ENCODE results near the gene DNAAF9.

The DNAAF9 gene

DNA sequence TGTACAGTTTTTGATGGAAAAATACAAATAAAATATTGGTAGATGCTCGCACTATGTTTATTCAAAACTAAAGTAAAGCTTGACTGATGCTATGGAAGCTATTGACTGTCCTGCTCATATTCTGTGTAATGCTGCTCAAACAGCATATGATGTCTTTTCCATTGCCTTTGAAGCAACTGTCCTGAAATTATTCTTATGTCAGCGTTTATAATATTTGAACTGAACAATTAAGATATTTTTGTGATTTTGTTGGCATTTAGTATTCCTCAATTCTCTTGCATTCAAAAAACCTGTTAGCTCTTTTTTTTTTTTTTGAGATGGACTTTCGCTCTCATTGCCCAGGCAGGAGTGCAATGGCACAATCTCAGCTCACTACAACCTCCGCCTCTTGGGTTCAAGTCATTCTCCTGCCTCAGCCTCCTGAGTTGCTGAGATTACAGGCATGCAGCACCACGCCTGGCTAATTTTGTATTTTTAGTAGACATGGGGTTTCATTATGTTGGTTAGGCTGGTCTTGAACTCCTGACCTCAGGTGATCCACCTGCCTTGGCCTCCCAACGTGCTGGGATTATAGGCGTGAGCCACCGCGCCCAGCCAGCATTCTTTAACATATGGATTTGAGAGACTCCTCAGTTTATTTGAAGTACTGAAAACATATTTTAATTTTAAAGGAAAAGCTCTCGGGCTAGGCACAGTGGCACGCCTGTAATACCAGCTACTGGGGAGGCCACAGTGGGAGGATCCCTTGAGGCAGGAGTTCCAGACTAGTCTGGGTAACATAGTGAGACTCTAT, 5.3 kb upstream of the DNAAF9 start:
- no peak for DNase-seq (ENCODE audit: low read depth in 2 of 2)

DNA sequence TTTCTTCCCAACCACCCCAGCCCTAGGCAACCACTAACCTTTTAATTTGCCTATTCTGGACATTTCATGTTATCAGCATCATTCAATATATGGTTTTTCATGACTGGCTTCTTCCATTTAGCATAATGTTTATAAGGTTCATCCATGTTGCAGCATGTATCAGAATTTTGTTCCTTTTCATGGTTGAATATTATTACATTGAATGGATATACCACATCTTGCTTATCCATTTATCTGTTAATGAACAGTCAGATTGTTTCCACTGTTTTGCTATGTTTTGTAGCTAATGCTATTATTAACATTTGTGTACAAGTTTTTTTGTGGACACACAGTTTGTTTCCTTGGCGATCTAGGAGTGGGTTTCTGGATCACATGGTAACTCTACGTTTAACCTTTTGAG, 3.0 kb upstream of the DNAAF9 start:
- DNase-seq (ENCODE audit: low read depth in 2 of 2): no peak

DNA sequence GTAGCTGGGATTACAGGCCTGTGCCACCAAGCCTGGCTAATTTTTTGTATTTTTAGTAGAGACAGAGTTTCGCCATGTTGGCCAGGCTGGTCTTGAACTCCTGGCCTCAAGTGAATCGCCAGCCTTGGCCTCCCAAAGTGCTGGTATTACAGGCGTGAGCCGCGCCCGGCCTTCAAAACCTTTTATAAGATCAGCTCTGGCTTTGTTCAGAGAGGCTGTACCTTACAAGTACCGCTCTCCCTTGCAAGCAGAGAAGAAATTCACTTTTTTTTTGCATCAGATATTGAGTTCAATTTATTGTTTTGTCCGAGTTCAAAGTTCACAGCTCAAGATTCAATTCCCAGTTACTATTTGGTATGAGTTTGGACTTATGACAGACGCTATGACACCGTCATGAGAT, 1.9 kb upstream of the DNAAF9 start:
- DNase-seq (ENCODE audit: low read depth in 2 of 2): no peak

DNA sequence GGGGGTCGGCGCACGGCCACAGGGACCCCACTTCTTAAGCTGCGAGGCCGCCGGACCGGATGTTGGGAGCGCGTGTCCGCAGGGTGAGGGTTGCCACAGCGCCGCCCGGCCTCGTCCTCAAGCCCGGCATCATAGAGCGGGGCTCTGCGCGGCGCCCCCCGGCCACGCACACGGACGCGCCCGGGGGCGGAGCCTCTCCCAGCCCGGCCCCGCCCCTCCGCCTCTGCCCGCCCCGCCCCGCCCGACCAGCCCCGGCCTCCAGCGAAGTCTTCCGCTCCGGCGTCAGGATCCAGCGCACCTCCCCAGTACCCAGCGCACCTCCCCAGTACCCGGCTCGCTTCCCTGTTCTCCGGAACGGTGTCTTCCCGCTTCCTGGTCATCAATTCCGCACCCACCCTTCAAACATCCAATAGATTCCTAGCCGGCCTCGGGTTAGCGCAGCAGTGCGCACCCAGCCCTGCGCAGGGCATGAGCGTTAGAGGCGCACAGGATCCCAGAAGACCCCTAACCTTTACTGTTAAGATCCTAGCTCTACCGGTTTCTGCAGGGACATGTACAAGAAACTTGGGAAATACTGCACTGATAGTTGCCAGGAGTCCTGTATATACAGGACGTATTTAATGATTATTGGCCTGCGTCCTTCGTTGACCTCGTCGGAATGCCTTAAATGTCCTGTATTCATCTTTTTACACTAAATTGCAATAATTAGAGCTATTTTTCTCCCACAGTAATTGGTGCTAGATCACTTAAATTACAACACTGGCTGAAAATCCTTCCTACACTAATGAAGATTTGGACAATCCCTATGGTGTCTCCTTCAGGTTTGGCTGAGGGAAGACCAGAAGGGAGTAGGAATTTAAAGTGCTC, 535 bp upstream of the DNAAF9 start:
- peak in 1 of 2 donors; percentile 43 for DNase-seq (ENCODE audit: low read depth in 2 of 2)

DNA sequence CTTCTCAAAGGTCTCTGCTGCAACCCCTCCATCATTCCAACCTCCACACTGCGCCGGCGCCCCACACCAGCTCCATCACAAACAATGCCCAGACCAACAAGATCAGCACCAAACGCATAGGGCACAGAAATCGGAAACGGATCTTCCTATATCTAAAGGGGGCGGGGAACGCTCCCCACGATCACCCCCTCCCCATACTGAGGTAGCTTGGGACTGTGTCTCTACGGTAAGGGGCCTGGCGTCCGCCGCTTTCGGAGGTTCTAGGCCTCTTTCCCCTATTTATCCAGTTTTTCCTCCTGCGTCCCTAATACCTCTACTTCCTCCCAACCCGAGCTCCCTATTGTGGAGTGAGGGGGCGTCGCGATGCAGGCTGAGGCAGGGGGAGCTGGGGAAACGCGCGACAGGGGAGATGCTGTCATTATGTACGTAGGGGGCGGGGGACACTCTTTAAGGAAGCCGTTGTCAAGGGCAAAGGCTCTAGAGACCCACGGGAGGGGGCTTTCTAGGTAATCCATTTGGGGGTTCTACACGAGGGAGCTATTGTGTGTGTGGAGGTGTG, 909 bp downstream of the DNAAF9 start:
- DNase-seq (ENCODE audit: low read depth in 2 of 2): no peak

DNA sequence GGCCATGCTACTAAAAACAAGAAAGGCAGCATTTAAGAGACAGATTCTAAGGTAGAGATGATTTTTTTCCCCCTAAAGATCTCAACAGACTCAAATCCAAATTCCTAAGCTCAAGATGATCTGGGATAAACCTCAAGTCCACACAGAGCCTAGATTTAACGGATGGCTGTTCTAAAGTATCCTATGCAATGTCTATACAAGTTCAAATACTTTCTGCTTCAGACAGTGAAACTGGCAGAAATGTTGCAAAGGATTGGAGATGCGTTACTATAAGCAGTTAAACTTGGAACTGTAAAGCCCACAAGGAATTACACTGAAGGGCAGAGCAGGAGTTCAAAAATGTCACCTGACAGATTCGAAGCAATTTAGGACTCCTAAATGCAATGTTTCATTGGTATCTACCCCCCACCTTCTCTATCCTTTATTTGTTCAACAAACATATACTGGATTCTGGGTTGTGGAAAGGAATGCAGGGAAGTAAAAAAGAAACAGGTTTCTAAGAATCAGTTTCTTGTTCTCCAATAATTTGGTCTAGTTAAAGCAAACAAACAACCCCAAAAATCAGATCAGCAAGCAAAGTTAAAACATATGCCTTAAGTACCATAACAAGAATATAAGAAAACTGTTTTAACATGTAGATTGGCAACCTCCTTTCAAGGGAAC, 1.6 kb downstream of the DNAAF9 start:
- DNase-seq (ENCODE audit: low read depth in 2 of 2): no peak

DNA sequence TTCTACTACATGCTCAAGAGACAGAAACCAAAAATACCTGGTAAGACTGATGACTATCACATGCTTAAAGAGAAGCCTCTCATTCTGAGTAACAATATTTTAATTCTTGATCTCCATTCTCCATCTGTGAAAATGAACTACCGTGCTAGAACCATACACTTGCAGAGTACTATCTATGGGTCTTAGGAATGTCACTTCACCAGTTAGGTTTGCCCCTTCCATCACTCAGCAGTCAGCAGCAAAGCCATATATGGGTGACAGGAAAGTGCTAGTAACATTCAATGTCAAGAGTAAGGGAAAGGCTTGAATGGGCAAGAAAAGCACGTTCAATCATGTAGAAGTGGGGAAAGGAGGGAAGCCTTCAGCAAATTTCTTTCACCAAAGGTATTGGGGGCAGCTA, 2.3 kb downstream of the DNAAF9 start:
- DNase-seq (ENCODE audit: low read depth in 2 of 2): no peak

DNA sequence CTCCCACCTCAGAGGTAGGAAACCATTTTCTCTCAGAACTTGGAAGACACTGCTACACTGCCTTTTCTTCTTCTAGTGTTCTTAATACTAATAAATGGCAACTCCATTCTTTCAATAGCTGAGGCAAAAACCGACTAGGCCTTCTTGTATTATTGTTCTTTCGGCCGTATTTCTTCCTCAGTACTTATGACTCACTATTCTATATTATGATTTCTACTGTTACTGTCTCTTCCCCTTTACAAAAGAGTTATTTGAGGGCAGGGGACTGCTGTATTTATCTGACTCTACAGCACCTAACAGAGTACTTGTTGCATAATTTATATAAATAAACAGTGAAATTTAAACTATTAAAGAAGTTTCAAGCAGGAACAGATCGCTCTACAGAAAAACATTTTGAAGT, 3.1 kb downstream of the DNAAF9 start:
- no peak for DNase-seq (ENCODE audit: low read depth in 2 of 2)

DNA sequence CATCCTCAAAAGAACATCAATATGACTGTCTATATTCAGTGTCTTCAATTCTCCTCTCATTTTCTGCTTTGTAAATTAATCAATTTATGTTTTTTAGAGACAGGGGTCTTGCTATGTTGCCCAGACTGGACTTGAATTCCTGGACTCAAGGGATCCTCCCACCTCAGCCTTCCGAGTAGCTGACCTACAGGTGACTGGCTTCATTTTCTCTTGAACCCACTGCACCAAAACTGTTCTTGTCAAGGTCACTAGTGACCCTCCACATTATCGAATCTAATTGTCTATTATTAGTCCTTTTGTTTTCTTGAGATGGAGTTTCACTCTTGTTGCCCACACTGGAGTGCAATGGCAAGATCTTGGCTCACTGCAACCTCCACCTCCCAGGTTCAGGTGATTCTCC, 3.7 kb downstream of the DNAAF9 start:
- no peak for DNase-seq (ENCODE audit: low read depth in 2 of 2)

DNA sequence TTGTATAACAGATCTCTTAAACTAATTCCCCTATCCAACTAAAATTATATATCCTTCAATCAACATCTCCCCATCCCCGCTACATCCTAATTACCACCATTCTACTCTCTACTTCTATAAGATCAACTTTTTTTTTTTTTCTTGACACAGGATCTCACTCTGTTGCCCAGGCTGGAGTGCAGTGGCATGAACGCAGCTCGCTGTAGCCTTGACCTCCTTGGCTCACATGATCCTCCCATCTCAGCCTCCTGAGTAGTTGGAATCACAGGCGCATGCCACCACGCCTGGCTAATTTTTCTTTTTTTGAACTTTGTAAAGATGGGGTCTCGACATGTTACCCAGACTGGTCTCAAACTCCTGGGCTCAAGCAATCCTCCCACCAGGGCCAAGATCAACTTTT, 5.0 kb downstream of the DNAAF9 start:
- no peak for DNase-seq (ENCODE audit: low read depth in 2 of 2)

DNA sequence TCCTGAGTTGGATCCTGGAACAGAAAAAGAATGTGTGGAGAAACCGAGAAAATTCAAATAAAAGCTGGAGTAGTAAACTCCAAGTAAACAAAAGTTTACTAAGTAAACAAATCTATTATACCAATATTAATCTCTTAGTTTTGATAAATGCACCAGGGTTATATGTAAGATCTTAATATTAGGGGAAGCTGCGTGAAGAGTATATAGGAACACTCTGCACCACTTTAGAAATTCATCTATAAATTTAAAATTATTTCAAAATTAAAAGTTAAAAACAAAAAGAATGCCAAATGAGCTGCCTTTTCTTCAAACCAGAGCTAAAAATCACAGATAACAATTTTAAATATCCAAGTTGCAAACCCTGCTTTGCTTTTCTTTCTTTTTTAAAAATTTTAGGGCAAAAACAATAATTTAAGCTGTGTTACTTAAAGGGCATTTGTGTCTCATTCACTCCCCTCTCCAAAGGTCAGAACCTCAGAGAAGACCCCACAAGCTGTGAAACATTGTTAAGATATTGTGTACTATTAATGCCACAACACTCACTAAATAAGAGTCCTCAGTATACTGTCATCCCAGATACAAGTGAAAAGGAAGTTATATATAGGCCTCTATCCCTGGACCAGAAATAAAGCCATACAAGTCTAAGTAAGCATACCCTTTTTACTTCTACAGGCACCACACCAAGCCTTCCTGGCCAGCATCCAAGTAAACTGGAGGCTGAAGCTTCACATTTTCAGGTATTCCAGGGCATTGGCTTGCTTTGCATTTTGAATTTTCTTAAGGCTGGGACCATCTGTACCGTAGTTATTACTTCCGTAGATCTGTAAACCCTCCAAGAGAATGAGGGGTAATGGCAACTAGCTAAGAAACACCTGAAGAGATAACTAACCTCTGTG, 7.0 kb downstream of the DNAAF9 start:
- no peak for DNase-seq (ENCODE audit: low read depth in 2 of 2)

DNA sequence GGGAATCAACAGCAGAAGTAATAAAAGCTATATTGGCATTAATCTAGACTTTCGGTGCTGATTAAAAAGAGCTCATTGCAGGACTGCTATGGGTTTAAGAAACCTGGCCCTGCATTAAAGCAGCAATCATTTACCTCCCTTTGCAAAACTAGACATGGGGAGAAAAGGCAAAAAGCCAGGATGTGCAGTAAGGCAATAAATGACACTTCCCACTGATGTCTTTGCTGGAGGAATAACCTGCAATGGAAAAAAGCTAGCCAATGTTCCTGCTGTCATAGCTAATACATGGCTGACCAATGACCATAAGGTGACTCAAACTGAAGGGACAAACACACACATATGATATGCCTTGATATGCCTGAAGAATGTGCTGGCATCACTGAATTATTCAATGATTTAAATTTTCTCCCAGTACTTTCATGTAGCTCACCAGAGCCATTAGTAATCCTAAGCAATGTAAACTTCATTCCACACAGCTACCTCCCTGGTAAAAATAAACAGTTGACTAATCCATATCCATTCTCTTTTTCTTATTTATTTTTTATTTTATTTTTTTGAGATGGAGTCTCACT, 8.7 kb downstream of the DNAAF9 start:
- DNase-seq (ENCODE audit: low read depth in 2 of 2): no peak

DNA sequence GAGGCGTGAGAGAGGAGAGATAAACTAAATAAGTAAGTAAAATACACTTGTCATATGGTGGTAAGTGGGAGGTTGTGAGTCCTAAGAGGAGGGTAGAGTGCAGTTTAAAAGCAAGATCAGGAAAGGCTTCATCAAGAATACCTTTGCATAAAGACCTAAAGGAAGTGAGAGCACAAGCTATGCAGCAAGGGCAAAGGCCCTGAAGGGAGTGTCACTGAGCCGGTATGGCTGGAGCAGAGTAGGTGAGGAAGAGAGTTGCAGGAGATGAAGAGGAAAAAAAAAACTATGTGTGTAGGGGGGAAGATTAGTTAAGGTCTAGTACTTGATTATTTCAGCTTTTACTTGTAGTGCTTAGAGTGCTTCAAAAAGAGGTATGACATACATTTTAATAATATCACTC, 11.0 kb downstream of the DNAAF9 start:
- DNase-seq (ENCODE audit: low read depth in 2 of 2): no peak

DNA sequence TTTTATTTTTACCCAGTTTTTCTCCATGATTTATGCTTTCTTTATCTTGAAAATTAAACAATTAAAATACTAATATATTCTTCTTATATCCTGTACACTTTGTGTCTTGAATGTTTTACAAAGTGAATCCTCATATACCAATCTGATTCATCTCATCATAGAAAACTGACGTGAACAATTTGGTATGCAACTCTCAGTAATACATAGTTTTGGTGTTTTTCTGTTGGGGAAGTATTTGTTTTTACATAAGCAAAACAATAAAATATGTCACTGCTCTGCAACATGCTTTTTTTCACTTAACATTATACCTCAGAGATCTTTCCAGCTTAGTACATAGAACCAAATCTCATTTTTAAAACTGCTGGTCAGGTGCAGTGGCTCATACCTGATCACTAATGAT, 14.7 kb downstream of the DNAAF9 start:
- DNase-seq (ENCODE audit: low read depth in 2 of 2): no peak

DNA sequence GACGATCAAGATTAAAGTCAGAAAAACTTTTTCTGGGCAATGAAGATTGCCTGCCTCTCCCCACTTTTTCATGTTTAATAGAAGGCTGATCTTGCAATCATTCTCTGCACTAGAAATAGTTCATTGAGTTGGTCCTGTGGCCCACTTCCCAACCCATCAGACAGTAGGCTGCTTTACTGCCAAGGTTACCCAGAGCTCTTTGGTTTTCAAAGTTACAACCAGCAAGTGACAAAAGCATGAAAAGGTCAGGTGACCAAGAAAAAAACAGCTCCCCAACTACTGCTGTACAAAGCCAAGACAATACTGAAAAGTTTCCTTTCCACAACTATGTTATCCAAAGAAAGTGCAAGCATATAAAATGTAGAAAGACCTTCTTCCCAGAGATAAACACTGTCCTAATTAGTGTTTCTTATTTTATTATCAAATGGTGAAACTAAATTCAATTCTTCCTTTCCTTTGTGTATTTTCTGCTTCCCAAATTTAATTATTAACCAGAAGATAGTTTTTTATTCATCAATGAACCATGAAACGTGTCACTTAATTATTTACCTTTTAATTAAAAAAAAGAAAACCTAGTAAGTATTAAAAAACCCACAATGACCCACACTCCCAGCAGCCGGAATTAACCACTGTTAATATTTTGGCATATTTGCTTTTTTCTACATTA, 16.6 kb downstream of the DNAAF9 start:
- DNase-seq (ENCODE audit: low read depth in 2 of 2): no peak

DNA sequence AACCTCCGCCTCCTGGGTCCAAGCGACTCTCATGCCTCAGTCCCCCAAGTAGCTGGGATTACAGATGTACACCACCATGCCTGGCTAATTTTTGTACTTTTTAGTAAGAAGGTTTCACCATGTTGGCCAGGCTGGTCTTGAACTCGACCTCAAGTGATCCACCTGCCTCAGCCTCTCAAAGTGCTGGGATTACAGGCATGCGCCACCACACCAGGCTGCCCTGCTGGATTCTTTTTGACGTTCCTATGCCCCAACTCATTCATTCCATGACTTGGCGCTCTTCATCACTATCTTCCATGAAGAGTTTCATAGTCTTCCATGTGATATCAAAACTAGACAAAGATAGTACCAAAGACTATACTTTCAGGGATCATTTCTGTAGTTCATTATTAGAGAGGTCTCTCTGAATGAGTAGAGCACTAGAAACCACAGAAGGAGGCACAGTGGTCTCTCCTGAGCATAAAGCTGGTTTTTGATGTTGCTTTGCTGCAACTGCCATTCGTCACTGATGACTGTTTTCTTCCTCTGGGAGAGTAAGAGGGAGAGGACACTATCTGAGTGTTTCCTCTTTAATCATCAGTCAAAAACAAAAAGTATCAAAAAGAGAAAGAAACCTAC, 23.5 kb downstream of the DNAAF9 start:
- DNase-seq (ENCODE audit: low read depth in 2 of 2): no peak

DNA sequence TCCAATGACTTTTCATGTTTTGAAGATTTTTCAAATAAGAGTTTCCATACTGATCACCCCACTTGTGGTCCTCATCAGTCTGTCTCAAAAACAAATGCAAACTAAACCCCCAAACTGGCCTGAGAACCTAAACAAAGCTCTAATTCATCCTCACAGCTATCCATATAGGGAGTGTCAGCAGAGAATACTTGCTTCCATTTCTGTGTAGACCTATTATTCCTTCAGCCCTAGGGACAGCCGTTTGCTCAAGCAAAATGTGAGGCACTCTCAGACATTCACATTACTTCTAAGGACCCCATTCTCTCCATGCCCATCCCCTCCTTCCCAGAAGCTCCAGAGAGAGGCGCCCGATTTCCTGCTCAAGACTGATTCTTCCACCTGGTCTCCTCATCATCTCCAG, 24.6 kb downstream of the DNAAF9 start:
- no peak for DNase-seq (ENCODE audit: low read depth in 2 of 2)

DNA sequence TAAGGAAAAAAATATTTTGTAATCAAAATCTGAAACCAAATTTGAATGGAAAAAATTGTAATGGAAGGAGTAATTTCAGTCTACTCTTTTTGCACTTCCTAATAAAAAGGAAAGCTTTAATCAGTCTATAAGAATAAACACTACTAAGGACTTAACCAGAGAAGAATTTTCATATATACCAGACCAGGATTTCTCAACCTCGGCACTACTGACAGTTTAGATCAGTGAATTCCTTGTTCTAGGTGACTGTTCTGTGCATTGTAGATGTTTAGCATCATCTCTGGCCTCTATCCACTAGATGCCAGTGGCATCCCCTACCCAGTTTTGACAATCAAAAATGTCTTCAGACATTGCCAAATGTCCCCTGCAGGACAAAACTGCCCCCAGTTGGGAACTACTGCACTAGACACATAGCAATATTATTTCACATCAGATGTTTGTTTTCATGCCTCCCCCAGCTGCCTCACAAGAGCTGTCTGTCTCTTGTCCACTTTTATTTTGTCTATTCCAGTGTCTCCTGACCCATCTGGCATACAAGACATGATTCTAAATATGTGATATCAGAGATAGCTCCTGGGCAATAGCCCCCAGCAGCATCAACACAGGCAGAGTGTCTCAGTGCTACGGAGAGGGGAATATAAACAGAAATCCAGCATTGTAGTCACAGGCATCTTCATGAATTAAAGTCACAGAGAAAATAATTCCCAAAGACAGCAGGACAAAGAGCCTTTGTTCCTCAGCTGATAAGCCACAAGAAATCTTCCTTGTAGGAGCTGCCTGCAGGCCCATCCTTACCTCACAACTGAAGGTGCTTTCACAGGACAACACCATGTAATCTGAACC, 27.0 kb downstream of the DNAAF9 start:
- DNase-seq (ENCODE audit: low read depth in 2 of 2): no peak

DNA sequence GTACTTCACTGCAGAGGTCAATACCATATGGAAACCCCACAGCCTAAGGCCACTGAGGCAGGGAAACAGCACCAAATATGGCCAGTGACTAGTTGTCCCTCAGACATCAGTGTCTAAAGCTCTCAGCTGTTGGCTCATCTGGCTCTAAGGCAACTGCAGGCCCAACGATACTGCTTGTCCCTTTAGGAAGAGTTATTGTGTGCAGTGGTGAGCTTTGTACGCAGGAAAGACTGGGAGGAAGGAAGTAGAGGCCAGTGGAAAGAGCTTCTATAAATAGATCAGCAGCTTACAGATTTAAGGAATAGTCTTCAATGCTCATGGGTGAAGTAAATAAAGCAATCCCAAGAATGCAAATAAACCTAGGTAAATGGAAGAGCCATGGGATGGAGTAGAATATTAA, 29.3 kb downstream of the DNAAF9 start:
- DNase-seq (ENCODE audit: low read depth in 2 of 2): no peak
